Activated T-cell treated with anti-CD3 and anti-CD28 coated beads, Interleukin-2, amount 50 U/mL, for 24 hours (primary cell): ENCODE data around the gene C17orf75.
"Not testable (repeated sequence)": the region's sequence is repeated elsewhere in the genome, so short reads cannot be mapped to it uniquely, and the experiment has no call there.

Source experiments
- DNase-seq: peaks from one replicate; pipeline ENCODE4 v3.0.0-alpha.2; 2020
- H3K27ac Mint-ChIP-seq: 2 replicates; pipeline ENCODE4 v1.8.0; 2020; ENCODE audit warnings: mild to moderate bottlenecking, mixed read lengths
- H3K27me3 Mint-ChIP-seq: 2 replicates; pipeline ENCODE4 v1.8.0; 2020; ENCODE audit warnings: mixed read lengths
- H3K36me3 Mint-ChIP-seq: 2 replicates; pipeline ENCODE4 v1.8.0; 2020; ENCODE audit warnings: low read depth, mixed read lengths
- H3K4me1 Mint-ChIP-seq: 2 replicates; pipeline ENCODE4 v1.8.0; 2020; ENCODE audit warnings: low read depth, mixed read lengths
- H3K4me3 Mint-ChIP-seq: 2 replicates; pipeline ENCODE4 v1.8.0; 2020; ENCODE audit warnings: mild to moderate bottlenecking, moderate library complexity, mixed read lengths
- H3K9me3 Mint-ChIP-seq: 2 replicates; pipeline ENCODE4 v1.8.0; 2020; ENCODE audit warnings: mixed read lengths

Gene C17orf75

GRCh38 chr17:32355649-32356377 is 13.8 kb upstream of the C17orf75 start:
- Mint-ChIP-seq H3K9me3 (no peaks in the 10 kb centered on the region), H3K27ac (peak overlapping the region; percentile 74), H3K4me1 (peaks cover 63% of the 10 kb centered on the region), H3K4me3 (peak overlapping the region; percentile 37), H3K27me3 (no peaks in the 10 kb centered on the region), H3K36me3 (peaks cover 94% of the 10 kb centered on the region)
- DNase-seq: no peak

- H3K4me1 Mint-ChIP-seq: peaks cover 55% of the 10 kb centered on the region
- peak overlapping the region; percentile 99 for H3K27ac Mint-ChIP-seq
- peaks cover 77% of the 10 kb centered on the region for H3K36me3 Mint-ChIP-seq
These were observed 10.8 kb upstream of the C17orf75 start for GRCh38 chr17:32352734-32353133.

GRCh38 chr17:32350666-32351418 is 8.9 kb upstream of the C17orf75 start:
- peaks cover 62% of the 10 kb centered on the region for H3K36me3 Mint-ChIP-seq
- H3K9me3 Mint-ChIP-seq: no peaks in the 10 kb centered on the region

More at GRCh38 chr17:32352734-32353133, 10.8 kb upstream of the C17orf75 start:
- not testable (repeated sequence) for DNase-seq, H3K9me3 Mint-ChIP-seq, H3K27me3 Mint-ChIP-seq
- peak overlapping the region; percentile 98 for H3K4me3 Mint-ChIP-seq

GRCh38 chr17:32349854-32350665 is 8.1 kb upstream of the C17orf75 start, which contains the start of gene ZNF207:
Gene ZNF207 (plus strand): TSS chr17:32350157. CDS start chr17:32350286, 129 bp downstream.
- Mint-ChIP-seq H3K4me3 (peak within 1 kb of the TSS; percentile 98), H3K4me1 (peaks cover 36% of the 10 kb centered on the region), H3K27me3 (no peaks in the 10 kb centered on the region)

More at GRCh38 chr17:32350666-32351418, 8.9 kb upstream of the C17orf75 start:
- H3K27ac Mint-ChIP-seq: peak overlapping the region; percentile 99
- peaks cover 44% of the 10 kb centered on the region for H3K4me1 Mint-ChIP-seq
- H3K27me3 Mint-ChIP-seq: no peaks in the 10 kb centered on the region
- peak overlapping the region; percentile 98 for H3K4me3 Mint-ChIP-seq
- DNase-seq: no peak

GRCh38 chr17:32349503-32349853 is 7.5 kb upstream of the C17orf75 start:
- Mint-ChIP-seq H3K27me3 (no peaks in the 10 kb centered on the region), H3K27ac (peak overlapping the region; percentile 99), H3K4me1 (peaks cover 30% of the 10 kb centered on the region), H3K36me3 (peaks cover 49% of the 10 kb centered on the region), H3K9me3 (no peaks in the 10 kb centered on the region), H3K4me3 (peak overlapping the region; percentile 98)
- DNase-seq: peak; percentile 46

More at GRCh38 chr17:32349854-32350665, 8.1 kb upstream of the C17orf75 start, which contains the start of gene ZNF207:
- Mint-ChIP-seq H3K36me3 (peaks cover 55% of the 10 kb centered on the region), H3K27ac (peak within 1 kb of the TSS; percentile 99), H3K9me3 (no peaks in the 10 kb centered on the region)
- peak; percentile 96 for DNase-seq

- H3K4me1 Mint-ChIP-seq: peaks cover 23% of the 10 kb centered on the region
- H3K36me3 Mint-ChIP-seq: peaks cover 40% of the 10 kb centered on the region
- peak overlapping the region; percentile 98 for H3K4me3 Mint-ChIP-seq
- H3K27me3 Mint-ChIP-seq: no peaks in the 10 kb centered on the region
- H3K27ac Mint-ChIP-seq: peak overlapping the region; percentile 99
- DNase-seq: no peak
- no peaks in the 10 kb centered on the region for H3K9me3 Mint-ChIP-seq
These were observed 6.5 kb upstream of the C17orf75 start for GRCh38 chr17:32348483-32348800.

- H3K27ac Mint-ChIP-seq: no peak overlapping the region
- H3K9me3 Mint-ChIP-seq: no peaks in the 10 kb centered on the region
- no peak overlapping the region for H3K4me3 Mint-ChIP-seq
- peaks cover 23% of the 10 kb centered on the region for H3K36me3 Mint-ChIP-seq
- no peaks in the 10 kb centered on the region for H3K27me3 Mint-ChIP-seq
- peaks cover 22% of the 10 kb centered on the region for H3K4me1 Mint-ChIP-seq
- DNase-seq: no peak
These were observed 4.1 kb upstream of the C17orf75 start for GRCh38 chr17:32345951-32346600.

GRCh38 chr17:32342603-32343325 is 791 bp upstream of the C17orf75 start:
- peak overlapping the region; percentile 87 for H3K27ac Mint-ChIP-seq

GRCh38 chr17:32341141-32341856 is 674 bp downstream of the C17orf75 start:
- peak; percentile 64 for DNase-seq
- peak overlapping the region; percentile 87 for H3K4me3 Mint-ChIP-seq
- peaks cover 38% of the 10 kb centered on the region for H3K36me3 Mint-ChIP-seq
- H3K4me1 Mint-ChIP-seq: peaks cover 18% of the 10 kb centered on the region
- H3K27me3 Mint-ChIP-seq: no peaks in the 10 kb centered on the region
- H3K9me3 Mint-ChIP-seq: no peaks in the 10 kb centered on the region
- H3K27ac Mint-ChIP-seq: peak overlapping the region; percentile 87

More at GRCh38 chr17:32342603-32343325, 791 bp upstream of the C17orf75 start:
- H3K9me3 Mint-ChIP-seq: no peaks in the 10 kb centered on the region
- no peak for DNase-seq
- peaks cover 18% of the 10 kb centered on the region for H3K4me1 Mint-ChIP-seq
- H3K36me3 Mint-ChIP-seq: peaks cover 28% of the 10 kb centered on the region
- no peaks in the 10 kb centered on the region for H3K27me3 Mint-ChIP-seq
- H3K4me3 Mint-ChIP-seq: peak overlapping the region; percentile 87

- peaks cover 72% of the 10 kb centered on the region for H3K36me3 Mint-ChIP-seq
- no peak for DNase-seq
These were observed 6.3 kb downstream of the C17orf75 start for GRCh38 chr17:32335687-32336086.

GRCh38 chr17:32335046-32335445 is 6.9 kb downstream of the C17orf75 start:
- Mint-ChIP-seq H3K4me1 (peaks cover 21% of the 10 kb centered on the region), H3K36me3 (peaks cover 76% of the 10 kb centered on the region)
- DNase-seq: no peak

More at GRCh38 chr17:32335687-32336086, 6.3 kb downstream of the C17orf75 start:
- H3K27ac Mint-ChIP-seq: no peak overlapping the region
- H3K9me3 Mint-ChIP-seq: no peaks in the 10 kb centered on the region
- H3K4me3 Mint-ChIP-seq: no peak overlapping the region
- H3K27me3 Mint-ChIP-seq: no peaks in the 10 kb centered on the region
- peaks cover 16% of the 10 kb centered on the region for H3K4me1 Mint-ChIP-seq

GRCh38 chr17:32333187-32333586 is 8.8 kb downstream of the C17orf75 start:
- Mint-ChIP-seq H3K4me3 (no peak overlapping the region), H3K36me3 (peaks cover 62% of the 10 kb centered on the region), H3K4me1 (peaks cover 28% of the 10 kb centered on the region), H3K27me3 (no peaks in the 10 kb centered on the region), H3K27ac (no peak overlapping the region), H3K9me3 (no peaks in the 10 kb centered on the region)
- DNase-seq: no peak

More at GRCh38 chr17:32335046-32335445, 6.9 kb downstream of the C17orf75 start:
- H3K4me3 Mint-ChIP-seq: no peak overlapping the region
- no peaks in the 10 kb centered on the region for H3K27me3 Mint-ChIP-seq
- H3K9me3 Mint-ChIP-seq: no peaks in the 10 kb centered on the region
- H3K27ac Mint-ChIP-seq: no peak overlapping the region
